Limb (tissue), 2 donors: Measurements from ENCODE around the gene MYMK.
"Not testable (repeated sequence)": the region's sequence is repeated elsewhere in the genome, so short reads cannot be mapped to it uniquely, and the experiment has no call there.

ENCODE experiments used
- DNase-seq, 2 donors: peaks; one replicate each; pipeline ENCODE4 v3.0.0-alpha.2; 2016; ENCODE audit errors: extremely low spot score in 2 of 2

MYMK gene, protein sequence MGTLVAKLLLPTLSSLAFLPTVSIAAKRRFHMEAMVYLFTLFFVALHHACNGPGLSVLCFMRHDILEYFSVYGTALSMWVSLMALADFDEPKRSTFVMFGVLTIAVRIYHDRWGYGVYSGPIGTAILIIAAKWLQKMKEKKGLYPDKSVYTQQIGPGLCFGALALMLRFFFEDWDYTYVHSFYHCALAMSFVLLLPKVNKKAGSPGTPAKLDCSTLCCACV

DNA sequence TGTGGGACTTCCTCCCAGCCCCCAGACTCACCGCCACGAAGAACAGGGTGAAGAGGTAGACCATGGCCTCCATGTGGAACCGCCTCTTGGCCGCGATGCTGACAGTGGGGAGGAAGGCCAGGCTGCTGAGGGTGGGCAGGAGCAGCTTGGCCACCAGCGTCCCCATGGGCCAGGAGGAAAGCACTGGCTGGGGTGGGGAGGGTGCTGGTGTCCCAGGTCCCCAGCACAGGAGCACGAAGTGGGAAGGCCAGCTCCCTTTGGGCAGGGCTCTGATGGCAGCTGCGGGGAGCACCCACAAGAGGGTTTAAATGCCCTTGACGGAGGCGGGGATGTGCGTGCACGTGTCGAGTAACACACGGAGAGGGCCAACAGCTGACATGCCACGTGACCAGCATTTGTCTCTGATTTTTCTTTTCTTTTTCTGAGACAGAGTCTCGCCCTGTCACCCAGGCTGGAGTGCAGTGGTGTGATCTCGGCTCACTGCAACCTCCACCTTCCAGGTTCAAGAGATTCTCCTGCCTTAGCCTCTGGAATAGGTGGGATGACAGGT, at the start of gene MYMK:
TSS of gene MYMK (minus strand) at position 281 of the 550 bp plus-strand sequence. CDS start at position 166, 115 bp downstream.
- no peak for DNase-seq

DNA sequence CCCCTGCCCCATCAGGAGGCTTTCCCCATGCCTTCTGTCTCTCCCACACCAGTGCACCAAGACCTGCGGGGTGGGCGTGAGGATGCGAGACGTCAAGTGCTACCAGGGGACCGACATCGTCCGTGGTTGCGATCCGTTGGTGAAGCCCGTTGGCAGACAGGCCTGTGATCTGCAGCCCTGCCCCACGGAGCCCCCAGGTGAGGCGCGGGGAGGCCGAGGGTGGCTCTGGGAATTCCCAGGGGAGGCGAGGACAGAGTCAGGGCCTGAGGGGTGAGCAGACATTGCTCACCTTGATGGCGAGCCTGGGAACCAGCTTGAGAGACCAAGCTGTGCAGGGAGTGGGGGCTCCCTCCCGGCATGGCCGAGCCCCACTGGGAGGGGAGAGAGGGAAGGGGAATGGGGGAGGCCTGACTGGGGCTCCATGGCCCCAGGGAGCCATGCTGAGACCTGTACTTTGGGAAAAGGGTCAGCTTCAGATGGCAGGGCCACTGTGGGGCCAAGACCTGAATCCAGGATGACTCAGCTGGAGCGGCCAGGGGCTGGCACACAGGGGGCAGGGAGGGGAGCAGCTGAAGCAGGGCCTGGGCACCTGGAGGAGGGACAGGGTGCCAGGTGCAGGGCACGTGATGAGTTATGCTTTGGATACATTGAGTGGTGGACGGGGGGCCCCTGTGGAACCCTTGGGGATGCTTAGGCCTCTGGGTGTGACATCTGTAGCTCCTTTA, 49.2 kb upstream of the MYMK start:
- DNase-seq, result no peak

DNA sequence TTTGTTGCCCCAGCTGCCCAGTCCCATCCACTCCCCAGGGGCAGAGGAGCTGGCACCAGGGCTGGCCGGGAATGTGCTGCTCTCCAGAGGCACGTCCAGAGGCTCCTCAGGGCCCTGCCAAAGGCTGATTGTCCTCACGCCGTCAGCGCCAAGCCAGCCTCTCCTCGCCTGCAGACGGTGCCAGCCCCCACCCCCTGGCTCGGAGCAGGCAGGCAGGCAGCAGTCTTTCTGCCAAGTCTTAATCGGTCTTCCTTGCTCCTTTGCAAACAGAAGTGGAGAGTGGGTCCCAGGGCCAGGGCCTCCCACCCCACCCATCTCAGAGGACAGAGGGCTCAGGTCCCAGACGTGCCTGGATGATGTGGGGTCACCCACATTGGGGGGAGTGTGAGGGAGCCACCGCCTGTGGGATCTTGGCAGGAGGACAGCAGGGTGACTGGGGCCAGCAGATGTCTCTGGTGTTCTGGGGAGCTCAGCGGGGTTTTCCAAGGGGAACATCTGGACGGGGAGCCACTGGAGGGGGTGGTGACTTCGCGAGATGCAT, 48.1 kb upstream of the MYMK start:
- peak in 1 of 2 donors; percentile 58 for DNase-seq

DNA sequence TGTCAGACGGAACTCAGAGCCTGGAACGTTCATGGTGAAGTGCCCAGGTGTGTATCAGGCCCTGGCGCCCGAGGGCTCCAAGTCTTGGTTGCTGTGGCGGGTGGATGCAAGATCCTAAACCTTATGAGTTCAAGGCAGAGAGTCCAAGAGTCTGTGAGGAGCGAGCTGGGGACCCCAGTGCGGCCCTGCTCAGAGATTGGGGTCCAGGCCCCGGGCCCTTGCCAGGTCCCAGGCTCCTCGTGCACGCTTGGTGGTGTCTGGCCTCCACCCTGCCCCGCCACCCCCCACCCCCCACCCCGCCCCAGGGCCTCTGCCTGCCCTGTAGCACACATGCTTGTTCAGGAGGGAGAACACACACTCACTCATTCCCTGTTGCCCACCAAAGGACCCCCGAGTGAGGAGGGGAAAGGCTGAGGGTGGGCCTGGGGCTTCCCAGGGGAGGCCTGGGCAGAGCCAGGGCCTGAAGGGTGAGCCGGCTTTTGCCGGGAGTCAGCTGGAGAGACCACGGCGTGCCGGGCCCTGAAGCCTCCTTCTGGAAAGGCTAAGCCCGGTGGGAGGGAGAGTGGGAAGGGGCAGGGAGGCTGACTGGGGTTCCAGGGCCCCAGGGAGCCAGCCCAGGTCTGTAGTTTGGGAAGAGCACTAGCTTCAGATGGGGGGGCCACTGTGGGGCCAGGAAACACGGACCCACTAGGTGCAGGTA, 47.3 kb upstream of the MYMK start:
- no peak for DNase-seq

DNA sequence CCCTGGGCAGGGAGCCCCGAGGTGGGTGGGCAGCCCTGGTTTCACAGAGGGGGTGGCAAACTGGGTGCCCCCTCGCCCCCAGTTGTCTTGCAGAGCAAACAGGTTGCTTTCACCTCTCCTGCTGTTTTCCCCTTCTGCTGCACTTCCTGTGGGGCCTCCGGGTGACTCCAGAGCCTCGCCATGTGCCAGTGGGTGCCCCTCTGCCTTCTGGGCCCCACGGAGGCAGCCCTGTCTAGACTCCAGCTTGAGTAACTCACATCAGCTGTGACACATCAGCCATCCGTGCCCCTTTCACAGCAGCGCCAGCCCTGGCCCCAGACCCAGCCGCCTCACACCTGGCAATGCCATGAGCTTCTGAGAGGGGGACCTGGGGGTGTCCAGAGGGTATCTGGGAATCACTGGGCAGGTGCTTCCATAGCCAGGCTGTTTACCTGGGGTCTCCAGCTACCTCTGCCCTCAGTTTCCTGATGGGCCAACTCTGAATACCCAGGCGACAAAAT, 46.7 kb upstream of the MYMK start:
- DNase-seq, result no peak

DNA sequence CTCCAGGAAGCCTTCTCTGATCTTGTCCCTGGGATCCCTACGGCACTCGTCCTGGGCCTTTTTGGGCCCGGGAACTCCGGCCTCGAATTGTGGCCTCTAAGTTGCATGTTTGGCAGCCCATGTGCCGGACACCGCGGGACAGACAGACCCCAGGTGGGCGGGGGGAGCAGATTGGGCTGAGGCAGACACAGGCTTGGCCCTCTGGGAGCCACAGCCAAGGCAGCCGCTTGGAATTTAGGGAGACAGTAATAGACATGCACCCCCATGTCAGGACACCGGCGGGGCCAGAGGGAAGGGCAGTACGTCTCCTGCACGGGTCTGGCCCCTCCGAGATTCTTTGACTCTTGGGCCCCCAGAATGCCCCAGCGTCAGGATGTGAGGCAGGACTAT, 45.9 kb upstream of the MYMK start:
- no peak for DNase-seq

DNA sequence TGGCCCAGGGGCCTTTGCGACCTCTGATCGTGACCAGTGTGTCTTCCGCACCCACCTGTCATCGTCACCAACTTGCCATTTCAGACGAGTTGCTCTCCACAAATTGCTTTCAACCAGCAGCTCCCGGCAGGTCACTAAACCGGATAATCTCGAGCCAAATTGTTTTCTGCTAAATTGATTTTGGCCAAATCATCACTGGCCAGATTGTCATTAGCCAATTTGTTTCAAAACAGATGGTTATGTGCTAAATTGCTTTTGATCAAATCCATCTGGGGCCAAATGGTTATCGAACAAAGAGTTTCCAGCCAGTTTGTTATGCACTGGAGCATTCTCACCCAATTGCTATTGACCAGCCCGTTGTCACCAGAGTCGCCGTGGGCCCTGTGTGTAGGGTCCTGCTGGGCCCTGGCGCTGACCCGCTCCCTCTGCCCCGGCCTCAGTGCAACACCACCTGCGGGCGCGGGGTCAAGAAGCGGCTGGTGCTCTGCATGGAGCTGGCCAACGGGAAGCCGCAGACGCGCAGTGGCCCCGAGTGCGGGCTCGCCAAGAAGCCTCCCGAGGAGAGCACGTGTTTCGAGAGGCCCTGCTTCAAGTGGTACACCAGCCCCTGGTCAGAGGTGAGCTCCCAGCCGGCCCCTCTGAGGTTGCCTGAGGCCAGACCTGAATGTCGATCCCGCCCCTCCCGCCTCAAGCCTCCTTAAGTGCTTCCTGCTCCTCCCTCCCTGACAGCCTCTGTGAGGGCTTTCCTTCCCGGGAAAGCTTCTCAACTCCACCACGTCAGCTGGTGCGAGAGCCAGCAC, 45.3 kb upstream of the MYMK start:
- DNase-seq, result no peak

DNA sequence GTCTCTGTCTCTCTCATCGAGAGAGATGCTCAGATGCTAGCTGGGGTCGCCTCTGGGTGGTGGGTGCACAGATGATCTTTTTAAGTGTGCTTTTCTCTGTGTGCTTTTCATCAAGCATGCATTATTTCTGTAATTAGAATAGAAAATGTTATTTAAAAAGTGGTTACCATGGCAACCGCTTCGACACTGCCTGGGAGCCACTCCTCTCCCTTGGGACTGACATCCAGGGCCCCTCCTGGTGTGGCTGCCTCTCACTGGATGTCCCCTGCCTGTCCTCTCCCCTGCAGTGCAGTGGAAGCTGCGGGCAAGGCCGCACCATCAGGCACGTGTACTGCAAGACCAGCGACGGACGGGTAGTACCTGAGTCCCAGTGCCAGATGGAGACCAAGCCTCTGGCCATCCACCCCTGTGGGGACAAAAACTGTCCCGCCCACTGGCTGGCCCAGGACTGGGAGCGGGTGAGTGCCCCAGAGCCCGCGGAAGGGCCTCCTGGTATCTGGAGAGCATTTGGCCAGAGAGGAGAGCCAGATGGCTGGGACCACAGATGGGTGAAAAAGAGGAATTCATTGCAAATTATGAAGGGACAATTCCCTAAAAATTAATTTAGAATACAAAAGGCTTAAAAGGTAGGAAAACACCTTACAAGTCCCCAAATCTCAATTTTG, 44.5 kb upstream of the MYMK start:
- DNase-seq, result no peak

DNA sequence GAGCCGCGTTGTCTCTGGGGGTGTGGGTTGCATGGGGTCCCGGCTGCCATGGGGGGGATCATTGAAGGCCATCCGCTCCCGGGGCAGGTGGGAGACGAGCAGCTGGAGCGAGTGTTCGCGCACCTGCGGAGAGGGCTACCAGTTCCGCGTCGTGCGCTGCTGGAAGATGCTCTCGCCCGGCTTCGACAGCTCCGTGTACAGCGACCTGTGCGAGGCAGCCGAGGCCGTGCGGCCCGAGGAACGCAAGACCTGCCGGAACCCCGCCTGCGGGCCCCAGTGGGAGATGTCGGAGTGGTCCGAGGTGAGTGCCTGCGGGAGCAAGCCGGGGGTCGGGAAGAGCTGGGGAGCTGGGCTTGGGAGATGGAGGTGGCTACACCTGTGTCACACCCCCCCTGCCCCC, 43.4 kb upstream of the MYMK start:
- DNase-seq, result no peak

DNA sequence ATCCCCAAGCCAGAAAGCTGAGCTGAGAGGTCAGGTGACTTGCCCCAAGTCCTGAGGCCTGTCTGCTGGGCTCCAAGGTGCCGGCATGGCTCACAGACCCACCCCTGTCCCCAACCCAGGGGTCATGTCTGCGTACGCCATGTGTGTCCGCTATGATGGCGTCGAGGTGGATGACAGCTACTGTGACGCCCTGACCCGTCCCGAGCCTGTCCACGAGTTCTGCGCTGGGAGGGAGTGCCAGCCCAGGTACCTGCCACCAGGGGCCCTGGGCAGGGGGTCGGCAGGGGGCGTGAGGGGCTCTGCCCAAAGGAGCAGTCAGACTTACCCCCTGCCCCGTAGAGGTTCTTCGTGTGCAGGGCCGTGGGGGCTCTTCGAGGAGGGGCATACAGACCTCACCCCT, 42.1 kb upstream of the MYMK start:
- no peak for DNase-seq

DNA sequence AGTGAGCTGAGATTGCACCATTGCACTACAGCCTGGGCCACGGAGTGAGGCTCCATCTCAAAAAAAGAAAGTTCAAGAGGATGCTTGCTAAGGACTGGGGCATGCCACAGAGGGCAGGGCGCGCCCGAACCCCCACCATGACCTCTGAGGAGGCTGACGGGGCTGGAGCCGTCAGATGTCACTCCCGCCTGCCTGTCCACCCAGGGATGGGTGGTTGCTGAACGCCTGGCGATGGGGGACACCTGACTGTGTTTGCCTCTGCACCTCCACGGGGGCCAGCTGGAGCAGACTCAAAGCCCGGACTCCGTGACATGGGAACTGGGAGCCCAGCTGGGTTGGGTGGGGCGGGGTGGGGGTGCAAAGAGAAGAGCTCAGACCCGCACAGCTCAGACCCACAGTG, 41.6 kb upstream of the MYMK start:
- DNase-seq, result no peak

DNA sequence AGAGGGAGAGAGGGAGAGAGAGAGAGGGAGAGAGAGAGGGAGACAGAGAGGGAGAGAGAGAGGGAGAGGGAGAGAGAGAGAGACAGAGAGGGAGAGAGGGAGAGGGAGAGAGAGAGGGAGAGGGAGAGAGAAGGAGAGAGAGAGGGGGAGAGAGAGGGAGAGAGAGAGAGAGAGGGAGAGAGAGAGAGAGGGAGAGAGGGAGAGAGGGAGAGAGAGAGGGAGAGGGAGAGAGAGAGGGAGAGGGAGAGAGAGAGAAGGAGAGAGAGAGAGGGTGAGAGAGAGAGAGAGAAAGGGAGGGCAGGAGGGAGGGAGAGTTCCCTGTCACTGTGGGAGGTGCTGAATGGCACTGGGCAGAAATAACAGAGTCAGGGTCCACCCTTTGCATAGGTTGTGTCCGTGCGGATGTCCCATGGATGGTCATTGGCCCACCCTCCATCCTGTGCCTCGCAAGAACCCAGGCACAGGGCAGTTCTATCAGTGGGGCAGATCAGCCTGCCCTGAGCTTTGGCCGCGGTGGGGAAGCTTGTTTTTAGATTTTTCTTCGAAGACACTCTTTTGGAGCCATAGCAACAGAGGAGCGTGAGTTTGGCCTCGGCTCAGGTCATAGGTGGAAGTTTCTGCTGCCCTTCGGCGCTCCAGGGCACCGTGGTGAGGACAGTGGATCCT, 39.8 kb upstream of the MYMK start:
- no peak for DNase-seq

DNA sequence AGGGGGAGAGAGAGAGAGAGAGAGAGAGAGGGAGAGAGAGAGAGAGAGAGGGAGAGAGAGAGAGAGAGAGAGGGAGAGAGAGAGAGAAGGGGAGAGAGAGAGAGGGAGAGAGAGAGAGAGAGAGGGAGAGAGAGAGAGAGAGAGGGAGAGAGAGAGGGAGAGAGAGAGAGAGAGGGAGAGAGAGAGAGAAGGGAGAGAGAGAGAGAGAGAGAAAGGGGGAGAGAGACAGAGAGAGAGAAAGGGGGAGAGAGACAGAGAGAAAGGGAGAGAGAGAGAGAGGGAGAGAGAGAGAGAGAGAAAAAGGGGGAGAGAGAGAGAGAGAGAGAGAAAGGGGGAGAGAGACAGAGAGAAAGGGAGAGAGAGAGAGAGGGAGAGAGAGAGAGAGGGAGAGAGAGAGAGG, 39.1 kb upstream of the MYMK start:
- DNase-seq, result not testable (repeated sequence)

DNA sequence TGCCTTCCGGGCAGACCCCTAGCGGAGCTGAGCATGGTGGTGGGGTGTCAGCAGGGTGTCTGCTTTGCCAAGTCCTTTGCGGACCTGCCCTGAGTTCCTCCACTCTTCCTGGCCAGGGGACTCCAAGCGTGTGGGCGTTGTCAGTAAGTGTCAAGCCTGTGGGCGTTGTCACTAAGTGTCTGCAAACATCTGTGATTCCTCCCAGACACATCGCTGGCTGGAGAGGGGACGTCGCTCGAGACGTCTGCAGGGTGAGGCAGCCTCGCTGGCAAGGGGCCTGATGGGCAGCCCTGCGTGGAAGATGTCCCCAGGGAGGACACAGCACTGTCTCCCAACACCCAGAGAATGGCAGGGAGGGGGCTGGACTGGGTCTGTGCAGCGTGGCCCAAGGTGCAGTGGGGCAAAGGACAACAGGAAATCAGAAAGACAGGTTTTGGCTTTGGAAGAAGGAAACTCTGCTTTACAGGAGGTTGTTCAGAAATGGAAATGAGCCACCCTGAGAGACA, 38.6 kb upstream of the MYMK start:
- DNase-seq, result no peak

DNA sequence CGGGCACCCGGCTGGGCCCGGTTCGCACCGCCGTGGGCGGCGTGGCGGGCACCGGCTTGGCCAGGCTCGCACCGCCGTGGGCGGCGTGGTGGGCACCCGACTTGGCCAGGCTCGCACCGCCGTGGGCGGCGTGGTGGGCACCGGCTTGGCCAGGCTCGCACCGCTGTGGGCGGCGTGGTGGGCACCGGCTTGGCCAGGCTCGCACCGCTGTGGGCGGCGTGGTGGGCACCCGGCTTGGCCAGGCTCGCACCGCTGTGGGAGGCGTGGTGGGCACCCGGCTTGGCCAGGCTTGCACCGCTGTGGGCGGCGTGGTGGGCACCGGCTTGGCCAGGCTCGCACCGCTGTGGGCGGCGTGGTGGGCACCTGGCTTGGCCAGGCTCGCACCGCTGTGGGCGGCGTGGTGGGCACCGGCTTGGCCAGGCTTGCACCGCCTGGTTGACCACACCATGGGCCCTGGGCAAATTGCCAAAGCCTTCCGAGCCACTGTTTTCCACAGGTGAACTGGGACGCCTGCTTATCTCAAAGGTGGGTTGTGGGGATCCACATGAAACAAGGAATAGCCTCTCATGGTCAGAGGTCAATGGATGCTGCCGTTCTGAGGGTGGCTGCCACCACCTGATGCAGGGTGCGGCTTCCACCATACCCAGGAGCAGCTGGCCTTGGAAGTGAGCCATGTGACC, 38.0 kb upstream of the MYMK start:
- DNase-seq, result no peak

DNA sequence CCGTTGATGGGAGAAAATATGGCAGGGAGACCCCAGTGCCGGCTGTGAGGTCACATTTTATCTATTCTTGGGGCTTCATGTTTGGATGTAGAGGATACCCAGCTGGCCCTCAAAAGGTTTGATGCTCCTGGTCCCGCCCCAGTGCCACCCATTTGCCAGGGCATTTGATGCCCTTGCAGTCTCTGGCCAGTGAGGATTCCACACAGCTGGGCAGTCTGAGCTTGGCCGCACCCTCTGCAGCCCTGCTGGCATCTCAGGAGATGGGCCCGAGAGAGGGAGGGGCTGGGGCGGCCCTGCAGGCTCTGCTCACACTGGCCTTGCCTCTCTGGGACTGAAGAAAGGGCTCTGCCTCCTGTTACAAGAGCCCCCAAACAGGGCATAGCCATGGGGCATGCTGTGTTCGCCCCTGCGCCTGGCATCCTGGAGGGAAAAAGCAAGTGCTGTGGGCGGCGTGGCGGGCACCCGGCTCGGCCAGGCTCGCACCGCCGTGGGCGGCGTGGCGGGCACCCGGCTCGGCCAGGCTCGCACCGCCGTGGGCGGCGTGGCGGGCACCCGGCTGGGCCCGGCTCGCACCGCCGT, 37.3 kb upstream of the MYMK start:
- no peak for DNase-seq

DNA sequence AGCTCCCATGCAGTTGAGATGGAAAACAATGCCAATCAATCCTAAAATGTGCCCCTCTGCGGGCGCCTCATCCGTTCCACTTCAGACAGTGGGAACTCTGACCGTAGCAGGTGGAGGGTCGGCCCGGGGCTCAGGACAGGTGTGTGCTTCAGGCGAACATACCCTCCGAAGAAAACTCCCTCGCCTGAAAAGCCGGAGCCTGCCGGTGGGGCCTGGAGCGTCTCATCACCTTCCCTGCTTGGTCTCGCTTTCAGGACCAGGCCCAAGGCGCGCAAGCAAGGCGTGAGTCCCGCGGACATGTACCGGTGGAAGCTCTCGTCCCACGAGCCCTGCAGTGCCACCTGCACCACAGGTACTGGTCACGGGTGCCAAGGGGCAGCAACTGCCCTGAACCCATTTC, 36.2 kb upstream of the MYMK start:
- DNase-seq, result no peak

DNA sequence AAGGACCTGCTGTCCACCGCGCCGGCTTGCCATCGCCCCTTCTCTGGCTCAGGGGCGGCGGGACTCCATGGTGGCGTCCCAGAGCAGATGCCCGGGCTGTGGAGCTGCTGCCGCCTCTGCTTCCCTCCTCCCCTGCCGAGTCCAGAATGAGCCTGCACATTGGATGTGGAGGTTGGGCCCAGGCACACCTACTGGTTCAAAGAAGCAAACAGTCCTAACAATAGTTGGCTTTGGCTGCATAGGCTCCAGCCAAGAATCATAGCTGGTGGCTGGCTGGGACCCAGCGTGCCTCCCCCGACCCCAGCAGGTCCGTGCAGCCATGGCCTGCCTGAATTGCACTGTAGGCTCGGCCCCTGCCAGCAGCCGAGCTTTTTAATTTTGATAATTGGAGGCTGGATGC, 35.6 kb upstream of the MYMK start:
- DNase-seq, result no peak
